Endodermal cell (in vitro differentiated cells): ENCODE measurements around the gene AKAP13. TPM values are rescaled to one million over a fixed set of nuclear protein-coding genes. Genes with fewer than 3 reads are reported as not detected.

Experiments used
- DNase-seq: peaks from one replicate; pipeline ENCODE4 v3.0.0-alpha.2; 2017
- H3K27ac ChIP-seq: 2 replicates; pipeline ENCODE4 v1.5.1; 2013; ENCODE audit warnings: mild to moderate bottlenecking, low read depth, low read length, moderate library complexity
- H3K27me3 ChIP-seq: 2 replicates; pipeline ENCODE4 v1.6.1; 2013; ENCODE audit warnings: mild to moderate bottlenecking, low read length, moderate library complexity; ENCODE audit not compliant: insufficient read depth, control insufficient read depth, poor library complexity, severe bottlenecking
- H3K36me3 ChIP-seq: 2 replicates; pipeline ENCODE4 v1.7.0; 2013; ENCODE audit warnings: mild to moderate bottlenecking, low read length, moderate library complexity; ENCODE audit not compliant: control insufficient read depth, insufficient read depth
- H3K4me1 ChIP-seq: one replicate; pipeline ENCODE4 v1.7.0; 2013; ENCODE audit warnings: low read length; ENCODE audit not compliant: control insufficient read depth, insufficient read depth
- H3K4me3 ChIP-seq: 2 replicates; pipeline ENCODE4 v1.5.1; 2013; ENCODE audit warnings: mild to moderate bottlenecking, low read length, moderate library complexity
- H3K9ac ChIP-seq: 2 replicates; pipeline ENCODE4 v1.6.1; 2013; ENCODE audit warnings: mild to moderate bottlenecking, low read length, moderate library complexity; ENCODE audit not compliant: poor library complexity, severe bottlenecking; ENCODE audit errors: extremely low read depth
- H3K9me3 ChIP-seq: 2 replicates; pipeline ENCODE4 v1.6.1; 2013; ENCODE audit warnings: mild to moderate bottlenecking, low read length, moderate library complexity; ENCODE audit not compliant: control insufficient read depth
- H3K27ac Mint-ChIP-seq: 2 replicates; pipeline ENCODE4 v1.8.0; 2020; ENCODE audit warnings: mixed read lengths
- H3K27me3 Mint-ChIP-seq: 2 replicates; pipeline ENCODE4 v1.8.0; 2021; ENCODE audit warnings: mild to moderate bottlenecking, mixed read lengths; ENCODE audit not compliant: insufficient read depth
- H3K36me3 Mint-ChIP-seq: 2 replicates; pipeline ENCODE4 v1.8.0; 2020; ENCODE audit warnings: low read depth, mixed read lengths
- H3K4me1 Mint-ChIP-seq: 2 replicates; pipeline ENCODE4 v1.8.0; 2020; ENCODE audit warnings: mixed read lengths
- H3K4me3 Mint-ChIP-seq: 2 replicates; pipeline ENCODE4 v1.8.0; 2020; ENCODE audit warnings: mild to moderate bottlenecking, moderate library complexity, mixed read lengths
- H3K9me3 Mint-ChIP-seq: 2 replicates; pipeline ENCODE4 v1.8.0; 2020; ENCODE audit warnings: mild to moderate bottlenecking, mixed read lengths
- CTCF ChIP-seq: fragments of 200-600 bp; sonication (generic); conservative IDR thresholded peaks from 2 replicates; pipeline ENCODE4 v1.5.0; 2021; ENCODE audit warnings: antibody characterized with exemption, mild to moderate bottlenecking
- WGBS, 2 experiments: methylation state at CpG; one replicate each; pipeline versions ENCODE4 v1.1.5 to v1.1.7; 2013; ENCODE audit warnings: missing lambda C conversion rate in 2 of 2, mixed read lengths in 1 of 2; ENCODE audit not compliant: insufficient coverage in 1 of 2, insufficient read length in 1 of 2; 5-methylcytosine and 5-hydroxymethylcytosine counted together
- total RNA-seq, 2 donors: library from RNA; stranded (reverse); fragmentation: NEBNext Ultra II Directional in 1 of 2; extraction: Animal tissue kit (Norgen Biotek cat#: 25700) in 1 of 2; gene quantifications; 2 replicates in 1 of 2; 3 replicates in 1 of 2; pipeline ENCODE4 v1.2.1, GENCODE V29; 2021

The AKAP13 gene
- total RNA-seq, 2 donors from 2014 or later: 115 to 131 TPM

GRCh38 chr15:85451099-85451700, 70.8 kb downstream of the AKAP13 start:
- no peaks in the 10 kb centered on the region for H3K27me3 Mint-ChIP-seq
- 85 to 95% methylated on average over 3 of the region's 3 CpGs for WGBS, 2 experiments
- no peak overlapping the region for H3K4me3 Mint-ChIP-seq
- peaks cover 21% of the 10 kb centered on the region for H3K4me1 ChIP-seq
- H3K27me3 ChIP-seq: no peaks in the 10 kb centered on the region
- DNase-seq: no peak
- peak overlapping the region; percentile 72 for H3K4me3 ChIP-seq
- H3K27ac Mint-ChIP-seq: peak overlapping the region; percentile 64
- peaks cover 48% of the 10 kb centered on the region for H3K9me3 ChIP-seq
- H3K9me3 Mint-ChIP-seq: peaks cover 40% of the 10 kb centered on the region
- peaks cover 10% of the 10 kb centered on the region for H3K36me3 ChIP-seq
- H3K36me3 Mint-ChIP-seq: peaks cover 35% of the 10 kb centered on the region
- H3K27ac ChIP-seq: no peak overlapping the region
- TF ChIP-seq CTCF: no peak
- H3K9ac ChIP-seq: no peak overlapping the region
- peaks cover 47% of the 10 kb centered on the region for H3K4me1 Mint-ChIP-seq

GRCh38 chr15:85452436-85452835, 72.0 kb downstream of the AKAP13 start:
- WGBS, 2 experiments: 94 to 100% methylated on average over 1 of the region's 1 CpG

GRCh38 chr15:85453144-85453872, 72.9 kb downstream of the AKAP13 start:
- peaks cover 30% of the 10 kb centered on the region for H3K9me3 ChIP-seq
- H3K9ac ChIP-seq: no peak overlapping the region
- TF ChIP-seq CTCF: peak; percentile 39
- H3K27me3 ChIP-seq: no peaks in the 10 kb centered on the region
- Mint-ChIP-seq H3K4me3 (no peak overlapping the region), H3K36me3 (peaks cover 33% of the 10 kb centered on the region), H3K27me3 (no peaks in the 10 kb centered on the region), H3K4me1 (peaks cover 52% of the 10 kb centered on the region), H3K27ac (peak overlapping the region; percentile 64), H3K9me3 (peaks cover 25% of the 10 kb centered on the region)
- H3K4me3 ChIP-seq: no peak overlapping the region
- H3K27ac ChIP-seq: no peak overlapping the region
- 89 to 94% methylated on average over 4 to 5 of the region's 5 CpGs for WGBS, 2 experiments
- no peak for DNase-seq
- H3K36me3 ChIP-seq: peaks cover 12% of the 10 kb centered on the region
- H3K4me1 ChIP-seq: peaks cover 21% of the 10 kb centered on the region

More at GRCh38 chr15:85452436-85452835, 72.0 kb downstream of the AKAP13 start:
- peaks cover 38% of the 10 kb centered on the region for H3K36me3 Mint-ChIP-seq
- no peak for DNase-seq
- no peaks in the 10 kb centered on the region for H3K27me3 Mint-ChIP-seq
- peaks cover 21% of the 10 kb centered on the region for H3K4me1 ChIP-seq
- H3K4me3 ChIP-seq: peak overlapping the region; percentile 72
- TF ChIP-seq CTCF: no peak
- no peak overlapping the region for H3K9ac ChIP-seq
- H3K27ac Mint-ChIP-seq: peak overlapping the region; percentile 64
- H3K4me3 Mint-ChIP-seq: no peak overlapping the region
- peaks cover 34% of the 10 kb centered on the region for H3K9me3 Mint-ChIP-seq
- peaks cover 39% of the 10 kb centered on the region for H3K9me3 ChIP-seq
- peaks cover 49% of the 10 kb centered on the region for H3K4me1 Mint-ChIP-seq
- no peaks in the 10 kb centered on the region for H3K27me3 ChIP-seq
- no peak overlapping the region for H3K27ac ChIP-seq
- H3K36me3 ChIP-seq: peaks cover 13% of the 10 kb centered on the region
